OCI-LY1 (cell line): ENCODE data around the gene COL9A1.

Source experiments
- H2AFZ ChIP-seq: fragments of 200-600 bp; sonication (generic), shearing (Covaris generic); 2 replicates; pipeline ENCODE4 v1.6.0; 2014; ENCODE audit warnings: antibody characterized with exemption, mild to moderate bottlenecking, low read length
- H3F3A ChIP-seq: fragments of 200-600 bp; sonication (generic), shearing (Covaris generic); 2 replicates; pipeline ENCODE4 v1.6.0; 2014; ENCODE audit warnings: mild to moderate bottlenecking, antibody characterized with exemption, low read length, moderate library complexity; ENCODE audit not compliant: insufficient read depth
- H3K27ac ChIP-seq: fragments of 200-600 bp; sonication (generic); 2 replicates; pipeline ENCODE4 v1.5.1; 2014; ENCODE audit warnings: low read length, mixed run types, mild to moderate bottlenecking, low read depth; ENCODE audit not compliant: poor library complexity, severe bottlenecking
- H3K27me3 ChIP-seq: fragments of 200-600 bp; sonication (generic); 2 replicates; pipeline ENCODE4 v1.6.0; 2014; ENCODE audit warnings: antibody characterized with exemption, mild to moderate bottlenecking, low read length, moderate library complexity; ENCODE audit not compliant: insufficient read depth
- H3K36me3 ChIP-seq: fragments of 200-600 bp; sonication (generic); 2 replicates; pipeline ENCODE4 v1.6.1; 2014; ENCODE audit warnings: mild to moderate bottlenecking, antibody characterized with exemption, low read length, moderate library complexity, mixed read lengths; ENCODE audit not compliant: insufficient read depth
- H3K4me1 ChIP-seq: fragments of 200-600 bp; sonication (generic); 2 replicates; pipeline ENCODE4 v1.5.1; 2014; ENCODE audit warnings: mild to moderate bottlenecking, low read length, moderate library complexity; ENCODE audit not compliant: insufficient read depth, severe bottlenecking
- H3K4me2 ChIP-seq: fragments of 200-600 bp; sonication (generic), shearing (Covaris generic); 2 replicates; pipeline ENCODE4 v1.6.1; 2014; ENCODE audit warnings: low read length
- H3K4me3 ChIP-seq: fragments of 200-600 bp; sonication (generic); 2 replicates; pipeline ENCODE4 v1.5.1; 2014; ENCODE audit warnings: low read length, low read depth, mild to moderate bottlenecking, mixed read lengths; ENCODE audit not compliant: poor library complexity, severe bottlenecking
- H3K79me2 ChIP-seq: fragments of 200-600 bp; shearing (Covaris generic); 2 replicates; pipeline ENCODE4 v1.6.1; 2016; ENCODE audit warnings: mixed run types, low read length, mixed read lengths; ENCODE audit not compliant: insufficient read depth
- H3K9ac ChIP-seq: fragments of 200-600 bp; sonication (generic), shearing (Covaris generic); 2 replicates; pipeline ENCODE4 v1.6.1; 2014; ENCODE audit warnings: mild to moderate bottlenecking, low read length, mixed read lengths
- H3K9me2 ChIP-seq: fragments of 200-600 bp; sonication (generic), shearing (Covaris generic); 2 replicates; pipeline ENCODE4 v1.6.1; 2014; ENCODE audit warnings: low read depth, mild to moderate bottlenecking, low read length, mixed read lengths
- H3K9me3 ChIP-seq: fragments of 200-600 bp; shearing (Covaris generic); 2 replicates; pipeline ENCODE4 v1.6.1; 2014; ENCODE audit warnings: low read length, mixed read lengths
- H4K20me1 ChIP-seq: fragments of 200-600 bp; sonication (generic), shearing (Covaris generic); 2 replicates; pipeline ENCODE4 v1.6.0; 2016; ENCODE audit warnings: mild to moderate bottlenecking, low read length; ENCODE audit not compliant: insufficient read depth
- EZH2 ChIP-seq: fragments of 200-600 bp; sonication (generic), shearing (Covaris generic); IDR thresholded peaks from 2 replicates; pipeline ENCODE4 v1.8.0; 2017; ENCODE audit warnings: borderline replicate concordance, mixed run types, mild to moderate bottlenecking, antibody characterized with exemption, low read length, moderate library complexity, mixed read lengths
- TF ChIP-seq, protein P1 (sequence below): fragments of 200-600 bp; sonication (generic), shearing (Covaris generic); IDR thresholded peaks from 2 replicates; pipeline ENCODE4 v1.5.1; 2017; ENCODE audit warnings: mild to moderate bottlenecking, antibody characterized with exemption, low read length, moderate library complexity, mixed read lengths

Gene COL9A1

DNA sequence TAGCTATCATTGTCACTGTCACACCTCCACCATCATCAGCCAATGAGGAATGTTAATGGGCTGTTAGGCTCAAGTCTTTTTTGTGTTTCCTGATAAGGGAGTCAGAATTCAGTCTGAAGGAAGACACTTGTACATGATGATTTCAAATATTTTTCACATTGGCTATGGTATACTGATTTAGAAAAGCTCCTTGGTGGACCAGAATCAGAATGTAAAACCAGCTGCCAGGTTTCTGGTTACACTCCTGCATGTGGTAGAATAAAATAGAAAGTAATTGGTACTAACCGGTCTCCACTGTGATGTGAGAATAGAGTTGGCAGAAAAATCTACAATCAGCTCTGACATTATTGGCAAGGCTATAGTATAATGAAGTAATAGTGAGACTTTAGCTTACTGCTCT, 10.7 kb downstream of the COL9A1 start:
- H3K27ac ChIP-seq: no peak overlapping the region
- no peaks in the 10 kb centered on the region for H3K9me2 ChIP-seq
- no peaks in the 10 kb centered on the region for H3K27me3 ChIP-seq
- no peak overlapping the region for H3K4me2 ChIP-seq
- no peaks in the 10 kb centered on the region for H3K4me1 ChIP-seq
- H3K79me2 ChIP-seq: no peaks in the 10 kb centered on the region
- H3K36me3 ChIP-seq: no peaks in the 10 kb centered on the region
- no peak overlapping the region for H2AFZ ChIP-seq
- TF ChIP-seq, protein P1, sequence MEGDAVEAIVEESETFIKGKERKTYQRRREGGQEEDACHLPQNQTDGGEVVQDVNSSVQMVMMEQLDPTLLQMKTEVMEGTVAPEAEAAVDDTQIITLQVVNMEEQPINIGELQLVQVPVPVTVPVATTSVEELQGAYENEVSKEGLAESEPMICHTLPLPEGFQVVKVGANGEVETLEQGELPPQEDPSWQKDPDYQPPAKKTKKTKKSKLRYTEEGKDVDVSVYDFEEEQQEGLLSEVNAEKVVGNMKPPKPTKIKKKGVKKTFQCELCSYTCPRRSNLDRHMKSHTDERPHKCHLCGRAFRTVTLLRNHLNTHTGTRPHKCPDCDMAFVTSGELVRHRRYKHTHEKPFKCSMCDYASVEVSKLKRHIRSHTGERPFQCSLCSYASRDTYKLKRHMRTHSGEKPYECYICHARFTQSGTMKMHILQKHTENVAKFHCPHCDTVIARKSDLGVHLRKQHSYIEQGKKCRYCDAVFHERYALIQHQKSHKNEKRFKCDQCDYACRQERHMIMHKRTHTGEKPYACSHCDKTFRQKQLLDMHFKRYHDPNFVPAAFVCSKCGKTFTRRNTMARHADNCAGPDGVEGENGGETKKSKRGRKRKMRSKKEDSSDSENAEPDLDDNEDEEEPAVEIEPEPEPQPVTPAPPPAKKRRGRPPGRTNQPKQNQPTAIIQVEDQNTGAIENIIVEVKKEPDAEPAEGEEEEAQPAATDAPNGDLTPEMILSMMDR: no peak
- TF ChIP-seq EZH2: no peak
- H3F3A ChIP-seq: no peaks in the 10 kb centered on the region
- no peak overlapping the region for H3K9ac ChIP-seq
- H3K9me3 ChIP-seq: no peaks in the 10 kb centered on the region
- no peak overlapping the region for H3K4me3 ChIP-seq
- no peaks in the 10 kb centered on the region for H4K20me1 ChIP-seq

DNA sequence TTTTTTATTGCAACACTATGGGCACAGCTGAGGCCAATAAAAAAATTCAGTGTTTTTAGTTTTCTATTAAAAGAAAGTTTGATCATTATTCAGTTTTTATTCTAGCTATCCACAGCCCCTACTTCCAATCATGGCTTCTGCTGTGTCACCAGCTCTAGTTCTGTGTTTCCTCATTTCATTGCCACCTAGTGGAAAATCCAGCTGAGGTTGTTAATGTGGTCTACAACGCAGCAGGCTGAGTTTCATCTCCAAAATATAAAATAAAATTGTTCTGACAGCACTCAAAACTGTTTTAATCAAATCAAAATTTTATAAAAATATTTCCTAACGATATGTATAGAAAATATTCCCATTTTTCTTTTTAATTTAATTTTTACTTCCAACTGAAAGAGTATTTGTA, 13.6 kb downstream of the COL9A1 start:
- TF ChIP-seq, protein P1: no peak
- no peak for TF ChIP-seq EZH2
- H4K20me1 ChIP-seq: no peaks in the 10 kb centered on the region
- H2AFZ ChIP-seq: no peak overlapping the region
- H3K4me1 ChIP-seq: no peaks in the 10 kb centered on the region
- H3K79me2 ChIP-seq: no peaks in the 10 kb centered on the region
- no peak overlapping the region for H3K9ac ChIP-seq
- H3K27me3 ChIP-seq: no peaks in the 10 kb centered on the region
- no peak overlapping the region for H3K4me3 ChIP-seq
- no peaks in the 10 kb centered on the region for H3K9me2 ChIP-seq
- H3K36me3 ChIP-seq: no peaks in the 10 kb centered on the region
- H3F3A ChIP-seq: no peaks in the 10 kb centered on the region
- H3K9me3 ChIP-seq: no peaks in the 10 kb centered on the region
- no peak overlapping the region for H3K27ac ChIP-seq
- H3K4me2 ChIP-seq: no peak overlapping the region

DNA sequence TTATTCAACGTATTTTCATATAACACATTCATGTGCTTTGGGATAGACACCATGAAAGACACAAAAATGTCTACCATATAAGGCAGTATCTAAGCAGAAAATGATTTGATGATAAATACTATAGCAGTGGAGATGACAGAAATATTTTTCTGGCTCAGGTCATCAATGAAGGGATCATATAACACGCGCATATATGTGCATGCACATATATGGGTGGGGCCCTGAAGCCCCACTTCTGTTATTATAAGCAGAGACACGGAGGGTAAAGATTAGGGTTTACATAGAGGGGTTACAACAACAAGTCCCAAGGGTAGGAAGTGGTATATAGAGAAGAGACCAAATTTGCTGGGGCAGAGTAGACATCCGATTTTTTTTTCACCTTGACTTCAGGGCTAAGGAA, 16.0 kb downstream of the COL9A1 start:
- Histone ChIP-seq H3K27me3 (no peaks in the 10 kb centered on the region), H3K9me2 (no peaks in the 10 kb centered on the region), H3K4me1 (no peaks in the 10 kb centered on the region), H3K79me2 (no peaks in the 10 kb centered on the region), H2AFZ (no peak overlapping the region), H3K4me2 (no peak overlapping the region), H3K4me3 (no peak overlapping the region), H3K36me3 (no peaks in the 10 kb centered on the region), H3K9ac (no peak overlapping the region), H4K20me1 (no peaks in the 10 kb centered on the region), H3K9me3 (no peaks in the 10 kb centered on the region), H3F3A (no peaks in the 10 kb centered on the region), H3K27ac (no peak overlapping the region)
- TF ChIP-seq, protein P1: no peak
- TF ChIP-seq EZH2: no peak
